ENCODE results near the gene RPF1.
A peak's percentile ranks its signal among the peaks of the same experiment; 100 is the strongest.
"Not testable (repeated sequence)": the region's sequence is repeated elsewhere in the genome, so short reads cannot be mapped to it uniquely, and the experiment has no call there.

Gene RPF1, protein sequence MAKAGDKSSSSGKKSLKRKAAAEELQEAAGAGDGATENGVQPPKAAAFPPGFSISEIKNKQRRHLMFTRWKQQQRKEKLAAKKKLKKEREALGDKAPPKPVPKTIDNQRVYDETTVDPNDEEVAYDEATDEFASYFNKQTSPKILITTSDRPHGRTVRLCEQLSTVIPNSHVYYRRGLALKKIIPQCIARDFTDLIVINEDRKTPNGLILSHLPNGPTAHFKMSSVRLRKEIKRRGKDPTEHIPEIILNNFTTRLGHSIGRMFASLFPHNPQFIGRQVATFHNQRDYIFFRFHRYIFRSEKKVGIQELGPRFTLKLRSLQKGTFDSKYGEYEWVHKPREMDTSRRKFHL

DNA sequence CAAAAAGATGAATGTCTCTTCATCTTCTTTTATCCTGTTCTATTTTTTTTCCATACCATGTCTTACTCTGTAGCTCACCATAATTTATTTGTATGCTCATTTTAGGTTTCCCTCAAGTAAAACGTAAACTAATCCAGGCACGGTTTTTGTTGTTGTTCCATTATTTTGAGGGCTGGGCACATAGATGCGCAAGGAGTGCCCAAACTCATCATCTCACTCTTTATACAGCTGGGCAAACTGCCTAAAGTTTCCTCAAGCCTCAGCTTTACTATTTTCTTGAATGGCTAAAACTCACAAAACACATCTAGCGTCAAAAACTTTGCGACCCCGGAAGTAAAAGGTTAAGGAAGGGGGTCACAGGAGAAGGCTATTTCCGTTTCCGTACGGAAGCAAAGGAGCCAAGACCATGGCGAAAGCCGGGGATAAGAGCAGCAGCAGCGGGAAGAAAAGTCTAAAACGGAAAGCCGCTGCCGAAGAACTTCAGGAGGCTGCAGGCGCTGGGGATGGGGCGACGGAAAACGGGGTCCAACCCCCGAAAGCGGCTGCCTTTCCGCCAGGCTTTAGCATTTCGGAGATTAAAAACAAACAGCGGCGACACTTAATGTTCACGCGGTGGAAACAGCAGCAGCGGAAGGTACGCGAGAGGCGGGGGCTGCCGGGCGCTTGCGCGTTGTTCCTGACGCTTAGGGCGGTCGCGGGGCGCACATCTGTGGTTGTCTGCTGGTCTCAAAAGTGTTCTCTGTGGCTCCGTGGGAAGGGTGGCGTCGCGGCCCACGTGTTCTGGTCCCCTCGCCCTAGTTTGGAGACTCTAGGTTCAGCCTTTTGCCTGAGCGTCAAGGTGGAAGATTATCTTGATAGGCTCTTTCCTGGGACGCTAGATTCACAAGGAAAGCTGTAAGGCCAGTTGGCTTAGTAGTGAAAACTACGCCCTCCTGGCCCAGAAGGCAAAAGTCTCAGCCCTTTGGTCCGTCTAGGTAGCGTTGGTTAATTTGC, at the start of gene RPF1:
Gene RPF1, plus strand, starts transcription at position 391 of the 993 bp plus-strand sequence. Its CDS starts 16 bp downstream, at position 407.
- DNase-seq (ENCODE audit: low read depth) = peak; percentile 66

DNA sequence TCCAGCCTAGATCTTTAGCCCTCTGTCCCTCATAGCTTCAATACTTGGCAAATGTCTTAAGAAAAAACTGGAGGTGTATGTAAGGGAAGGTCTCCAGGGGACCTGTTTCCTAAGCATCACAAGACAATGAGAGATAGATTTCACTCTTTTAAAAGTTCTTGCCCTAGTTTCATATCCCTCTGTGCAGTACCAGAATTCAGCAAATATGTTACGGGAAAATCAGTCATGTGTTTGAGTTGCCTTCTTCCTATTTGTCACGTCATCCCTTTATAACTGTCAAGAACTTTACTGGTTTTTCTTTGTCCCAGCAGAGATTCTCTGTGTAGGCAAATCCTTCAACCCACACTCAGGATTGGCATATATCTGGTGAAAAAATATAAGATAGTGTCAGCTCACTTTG, 48.5 kb upstream of the RPF1 start:
- DNase-seq (ENCODE audit: low read depth) = no peak

DNA sequence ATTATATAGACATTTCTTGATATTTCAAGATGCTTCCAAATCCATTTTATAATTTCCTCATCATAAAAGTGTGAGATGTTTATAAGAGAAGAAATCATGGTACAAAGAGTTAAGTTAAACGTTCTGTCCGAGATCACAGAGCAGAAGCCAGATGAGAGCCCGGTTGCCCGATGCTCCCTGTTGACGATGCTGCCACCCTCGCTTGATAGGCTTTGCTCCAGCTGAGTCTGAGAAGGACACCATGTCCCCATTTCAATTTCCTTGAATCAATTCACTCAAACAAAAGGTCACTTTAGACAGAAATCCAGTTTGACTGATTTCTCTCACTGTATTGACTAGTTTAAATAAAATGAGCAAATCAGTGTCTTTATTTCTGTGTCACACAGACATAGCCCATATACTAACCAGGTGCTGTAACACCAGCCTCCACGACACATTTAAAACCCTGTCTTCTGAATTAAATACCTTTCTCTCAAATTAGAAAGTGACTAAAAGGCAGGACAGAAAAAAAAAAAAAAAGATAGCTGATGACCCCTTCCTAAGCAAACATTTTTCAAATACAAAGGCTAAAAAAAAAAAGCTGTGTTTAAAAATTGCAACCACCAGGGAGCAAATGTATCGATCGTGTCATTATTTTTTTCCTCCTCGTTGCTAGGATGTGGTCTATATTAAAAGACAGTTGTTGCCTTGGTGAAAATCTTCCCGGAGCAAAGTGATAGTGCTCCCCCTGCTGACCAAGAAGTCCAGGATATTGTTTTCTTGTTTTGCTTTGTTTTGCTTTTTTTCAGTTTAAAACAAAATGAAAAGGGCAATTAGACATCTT, 45.6 kb upstream of the RPF1 start:
- DNase-seq (ENCODE audit: low read depth) = peak; percentile 23

DNA sequence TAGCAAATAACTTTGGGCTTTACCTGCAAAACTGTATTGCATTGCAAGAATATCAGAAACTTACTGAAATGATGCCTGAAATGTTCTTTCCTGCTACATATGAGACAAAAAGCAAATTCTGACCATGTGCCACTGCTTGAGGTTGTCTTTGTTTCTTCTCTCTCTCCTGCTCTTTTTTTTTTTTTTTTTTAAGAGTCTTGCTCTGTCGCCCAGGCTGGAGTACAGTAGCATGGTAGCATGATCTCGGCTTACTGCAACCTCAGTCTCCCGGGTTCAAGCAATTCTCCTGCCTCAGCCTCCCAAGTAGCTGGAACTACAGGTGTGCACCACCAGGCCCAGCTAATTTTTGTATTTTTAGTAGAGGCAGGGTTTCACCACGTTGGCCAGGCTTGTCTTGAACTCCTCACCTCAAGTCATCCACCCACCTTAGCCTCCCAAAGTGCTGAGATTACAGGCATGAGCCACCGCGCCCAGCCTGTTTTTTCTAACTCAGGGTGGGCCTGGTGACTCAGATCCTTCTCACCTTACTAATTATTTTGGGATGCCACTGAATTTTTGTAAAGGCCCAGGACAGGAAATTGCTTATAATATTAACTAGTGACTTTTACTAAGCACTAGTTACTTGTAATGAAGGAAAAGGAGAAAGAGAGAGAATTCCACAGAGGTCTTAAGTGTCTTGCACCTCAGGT, 44.8 kb upstream of the RPF1 start:
- DNase-seq (ENCODE audit: low read depth) = no peak

DNA sequence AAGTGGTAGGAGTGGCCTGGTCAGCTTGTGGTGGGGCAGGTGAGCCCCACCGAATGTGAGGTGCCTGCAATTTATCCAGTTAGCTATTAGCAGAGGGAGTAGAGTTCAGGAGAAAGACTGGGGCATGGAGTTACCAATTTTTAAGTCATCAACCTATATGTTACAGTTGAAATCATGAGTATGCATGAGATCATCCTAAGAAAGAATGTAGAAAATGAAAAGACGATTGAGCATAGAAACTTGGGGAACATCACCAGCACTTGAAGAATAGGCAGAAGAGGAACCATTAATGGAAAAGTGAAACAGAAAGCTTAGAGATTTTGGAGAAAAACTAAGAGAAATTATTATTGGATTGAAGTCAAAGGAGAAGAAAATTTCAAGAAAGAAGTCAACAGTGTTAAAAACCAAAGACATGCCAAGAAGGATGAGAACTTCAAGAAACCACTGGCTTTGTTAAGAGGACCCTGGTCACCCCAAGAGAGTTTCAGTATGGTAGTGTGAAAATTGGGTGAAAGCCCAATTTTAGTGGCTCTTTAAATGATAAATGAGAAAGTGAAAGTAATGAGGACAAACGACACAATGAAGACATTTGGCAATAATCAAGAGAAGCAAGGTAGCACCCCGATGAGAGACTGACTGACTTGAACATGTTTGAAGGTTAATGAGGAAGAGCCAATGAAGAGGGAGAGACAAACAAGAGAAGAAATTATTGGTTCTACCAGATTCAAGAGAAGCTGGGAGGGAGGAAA, 44.1 kb upstream of the RPF1 start:
- DNase-seq (ENCODE audit: low read depth) = no peak

DNA sequence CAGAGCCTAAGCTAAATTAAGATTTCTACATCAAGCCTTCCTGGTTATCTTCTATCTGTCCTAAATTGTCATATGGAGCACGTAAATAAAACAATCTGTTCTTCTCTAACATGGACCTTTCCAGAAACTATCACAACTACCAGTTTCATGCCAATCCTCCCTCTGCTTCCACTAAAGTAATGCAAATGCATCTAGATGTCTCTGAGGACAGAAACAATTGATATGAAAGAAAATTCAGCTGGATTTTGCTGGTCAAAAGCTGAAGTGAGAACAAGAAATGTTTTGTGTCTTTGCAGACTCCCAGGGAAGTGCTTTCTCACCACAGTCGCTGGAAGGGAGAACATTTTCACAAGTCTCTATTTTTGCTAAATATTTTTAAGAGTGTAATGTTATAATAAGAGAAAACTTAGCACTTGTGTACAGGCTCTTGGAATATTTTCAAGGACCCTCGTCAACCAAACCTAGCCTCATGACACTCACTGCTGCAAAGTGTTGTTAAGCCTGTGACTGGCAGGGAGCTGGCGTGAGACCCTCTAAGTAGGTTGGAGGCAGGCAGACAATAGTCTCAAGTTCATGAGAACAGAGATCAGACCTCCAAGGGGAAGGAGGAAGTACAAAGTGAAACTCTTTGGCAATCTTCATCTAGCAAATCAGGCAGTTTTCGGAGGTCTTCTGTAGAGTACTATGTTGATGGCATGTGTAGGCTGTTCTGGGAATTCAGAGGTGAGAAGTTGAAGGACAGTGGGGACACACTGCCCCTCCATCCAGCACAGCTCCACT, 42.0 kb upstream of the RPF1 start:
- DNase-seq (ENCODE audit: low read depth) = no peak

DNA sequence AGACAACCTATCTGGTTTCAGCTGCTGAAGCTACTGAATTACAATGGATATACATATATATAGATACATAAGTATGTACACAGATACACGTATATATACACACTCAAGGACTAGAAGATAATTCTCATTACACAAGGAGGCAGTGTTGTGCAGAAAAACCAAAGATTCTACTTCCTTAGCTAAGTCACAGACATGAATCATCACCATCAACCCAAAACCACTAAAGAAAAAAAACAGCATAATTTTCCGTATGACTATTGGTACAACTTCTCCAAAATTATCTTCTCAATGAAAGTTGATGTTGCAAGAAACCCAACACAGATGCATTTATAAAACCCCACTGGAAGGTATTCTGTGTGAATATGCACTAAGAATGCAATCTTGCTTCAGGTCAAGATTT, 36.8 kb upstream of the RPF1 start:
- DNase-seq (ENCODE audit: low read depth) = no peak

DNA sequence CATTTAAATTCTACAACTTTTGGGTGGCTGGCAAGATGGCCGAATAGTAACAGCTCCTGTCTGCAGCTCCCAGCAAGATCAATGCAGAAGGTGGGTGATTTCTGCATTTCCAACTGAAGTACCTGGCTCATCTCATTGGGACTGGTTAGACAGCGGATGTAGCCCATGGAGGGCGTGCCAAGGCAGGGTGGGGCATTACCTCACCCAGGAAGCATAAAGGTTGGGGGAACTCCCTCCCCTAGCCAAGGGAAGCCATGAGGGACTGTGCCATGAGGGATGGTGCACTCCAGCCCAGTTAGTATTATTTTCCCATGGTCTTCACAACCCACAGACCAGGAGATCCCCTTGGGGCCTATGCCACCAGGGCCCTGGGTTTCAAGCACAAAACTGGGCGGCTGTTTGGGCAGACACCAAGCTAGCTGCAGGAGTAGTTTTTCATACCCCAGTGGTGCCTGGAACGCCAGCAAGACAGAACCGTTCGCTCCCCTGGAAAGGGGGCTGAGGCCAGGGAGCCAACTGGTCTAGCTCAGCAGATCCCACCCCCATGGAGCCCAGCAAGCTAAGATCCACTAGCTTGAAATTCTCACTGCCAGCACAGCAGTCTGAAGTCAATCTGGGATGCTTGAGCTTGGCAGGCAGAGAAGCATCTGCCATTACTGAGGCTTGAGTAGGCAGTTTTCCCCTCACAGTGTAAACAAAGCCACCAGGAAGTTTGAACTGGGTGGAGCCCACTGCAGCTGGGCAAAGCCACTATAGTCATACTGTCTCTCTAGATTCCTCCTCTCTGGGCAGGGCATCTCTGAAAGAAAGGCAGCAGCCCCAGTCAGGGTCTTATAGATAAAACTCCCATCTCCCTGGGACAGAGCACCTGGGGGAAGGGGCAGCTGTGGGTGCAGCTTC, 36.1 kb upstream of the RPF1 start:
- DNase-seq (ENCODE audit: low read depth) = not testable (repeated sequence)

DNA sequence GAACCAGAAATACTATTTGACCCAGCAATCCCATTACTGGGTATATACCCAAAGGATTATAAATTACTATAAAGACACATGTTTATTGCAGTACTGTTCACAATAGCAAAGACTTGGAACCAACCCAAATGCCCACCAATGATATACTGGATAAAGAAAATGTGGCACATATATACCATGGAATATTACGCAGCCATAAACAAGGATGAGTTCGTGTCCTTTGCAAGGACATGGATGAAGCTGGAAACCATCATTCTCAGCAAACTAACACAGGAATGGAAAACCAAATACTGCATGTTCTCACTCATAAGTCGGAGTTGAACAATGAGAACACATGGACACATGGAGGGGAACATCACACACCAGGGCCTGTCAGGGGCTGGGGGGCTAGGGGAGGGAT, 30.4 kb upstream of the RPF1 start:
- not testable (repeated sequence) for DNase-seq (ENCODE audit: low read depth)

DNA sequence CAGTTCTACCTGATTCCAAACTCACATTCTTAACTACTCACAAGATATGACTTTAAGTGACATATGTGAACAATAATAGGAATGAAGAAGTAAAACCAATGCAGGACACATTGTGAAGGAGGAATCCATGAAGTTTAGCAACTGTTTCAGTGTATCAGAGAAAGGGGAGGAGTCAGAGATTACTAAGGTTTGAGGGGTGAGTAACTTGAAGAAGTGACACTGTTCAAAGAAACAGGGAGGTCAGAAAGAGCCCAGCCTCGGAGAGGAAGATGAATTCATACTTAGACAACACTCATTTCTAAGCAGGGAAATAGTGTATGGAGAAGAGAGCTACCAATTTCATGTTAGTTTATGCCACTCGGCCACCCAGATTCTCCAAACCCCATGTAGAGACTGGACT, 28.2 kb upstream of the RPF1 start:
- no peak for DNase-seq (ENCODE audit: low read depth)

DNA sequence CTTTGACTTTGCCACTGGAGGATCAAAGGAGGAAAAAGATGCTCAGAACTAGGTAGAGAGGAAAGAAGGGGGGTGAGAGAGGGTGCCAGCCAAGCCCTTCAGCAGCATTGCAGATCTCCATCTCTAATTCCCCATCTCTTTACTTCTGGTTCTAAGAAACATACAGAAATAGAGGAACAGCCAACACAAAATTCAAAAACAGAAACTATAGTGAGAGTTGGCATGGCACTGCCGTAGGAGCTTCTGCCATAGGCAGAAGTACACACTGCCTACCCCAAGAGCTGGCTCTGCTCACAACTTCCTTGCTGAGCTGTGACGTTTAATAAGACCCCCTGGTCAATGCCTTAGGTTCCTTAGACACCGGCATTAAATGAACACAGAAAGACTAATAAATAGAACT, 26.6 kb upstream of the RPF1 start:
- no peak for DNase-seq (ENCODE audit: low read depth)

DNA sequence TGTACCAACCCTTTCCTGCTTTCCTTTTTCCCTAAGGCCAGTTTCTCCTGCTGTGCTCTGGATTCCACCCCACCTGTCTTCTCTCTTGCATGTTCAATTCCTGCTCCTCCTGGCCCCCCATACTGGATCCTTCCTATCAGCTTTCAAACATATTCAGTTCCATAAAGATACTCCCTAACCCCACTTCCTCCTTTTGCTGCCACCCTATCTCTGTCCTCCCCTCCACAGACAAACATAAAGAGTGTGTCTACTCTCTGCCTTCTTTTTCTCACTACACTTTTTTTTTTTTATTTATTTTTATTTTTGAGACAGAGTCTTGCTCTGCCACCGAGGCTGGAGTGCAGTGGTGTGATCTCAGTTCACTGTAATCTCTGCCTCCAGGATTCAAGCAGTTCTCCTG, 16.9 kb upstream of the RPF1 start:
- no peak for DNase-seq (ENCODE audit: low read depth)

DNA sequence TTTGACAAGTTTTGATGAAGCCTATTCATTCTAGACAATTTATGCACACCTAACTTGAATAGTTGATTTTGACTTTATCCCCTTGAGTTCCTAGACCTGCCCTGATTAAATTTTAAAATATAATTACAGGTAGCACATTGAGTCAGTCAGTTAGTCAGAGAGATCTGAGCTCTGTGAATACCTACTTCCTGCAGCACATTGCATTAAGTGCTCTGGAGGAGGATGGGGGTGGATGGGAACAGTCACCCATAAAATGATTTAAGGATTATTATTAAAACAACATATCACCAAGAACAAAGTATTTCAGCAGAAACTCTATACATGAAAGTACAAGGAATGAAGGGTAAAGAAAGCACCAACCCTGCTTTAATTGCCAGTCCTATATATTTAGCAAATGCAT, 11.8 kb upstream of the RPF1 start:
- DNase-seq (ENCODE audit: low read depth) = no peak

DNA sequence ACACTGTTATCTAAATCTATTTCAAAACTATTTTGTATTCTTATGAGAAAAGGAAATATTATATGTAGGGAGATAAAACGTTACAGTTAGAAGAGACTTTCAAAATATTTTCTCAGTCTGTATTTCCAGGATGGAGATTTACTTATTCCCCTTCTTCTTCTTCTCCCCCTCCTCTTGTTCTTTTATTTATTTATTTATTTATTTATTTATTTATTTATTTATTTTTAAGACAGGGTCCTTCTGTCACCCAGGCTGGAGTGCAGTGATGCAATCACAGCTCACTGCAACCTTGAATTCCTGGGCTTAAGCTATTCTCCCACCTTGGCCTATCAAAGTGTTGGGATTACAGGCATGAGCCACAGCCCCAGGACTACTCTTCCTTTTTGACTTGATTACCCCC, 2.8 kb upstream of the RPF1 start:
- DNase-seq (ENCODE audit: low read depth) = no peak

DNA sequence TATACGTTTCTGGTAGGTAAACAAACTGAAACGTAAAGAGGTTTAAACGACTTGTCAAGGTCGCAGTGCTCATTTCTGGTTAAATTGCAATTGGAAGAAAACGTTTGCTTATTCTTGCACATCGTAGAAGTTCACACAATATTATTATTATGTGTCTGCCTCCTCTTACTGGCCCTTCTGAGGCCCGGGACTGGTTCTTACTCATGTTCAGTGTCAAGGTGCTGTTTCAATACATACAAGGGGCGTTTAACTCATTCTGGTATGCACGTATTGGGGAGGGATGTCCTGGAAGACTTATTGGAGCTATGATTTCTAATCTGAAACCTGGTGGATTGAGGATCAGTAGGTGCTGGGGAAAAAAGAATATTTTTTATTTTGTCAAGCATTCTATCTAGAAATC, 932 bp downstream of the RPF1 start:
- no peak for DNase-seq (ENCODE audit: low read depth)

DNA sequence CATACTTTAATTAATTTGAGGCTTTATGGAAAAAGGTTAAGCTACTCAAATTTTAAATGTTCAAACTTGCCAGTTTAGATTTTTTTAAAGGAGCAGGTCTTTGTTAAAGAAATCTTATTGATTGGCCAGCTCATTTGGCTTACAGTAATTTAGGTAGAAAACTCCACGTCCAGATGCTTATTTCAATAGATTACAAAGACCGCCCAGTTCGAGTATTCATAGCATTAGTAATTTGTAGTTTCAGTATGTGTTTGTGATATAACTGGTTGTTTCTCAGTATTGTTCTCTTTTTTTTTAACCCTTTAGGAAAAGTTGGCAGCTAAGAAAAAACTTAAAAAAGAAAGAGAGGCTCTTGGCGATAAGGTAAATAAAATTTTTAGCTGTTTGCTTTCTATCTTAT, 1.6 kb downstream of the RPF1 start:
- no peak for DNase-seq (ENCODE audit: low read depth)

DNA sequence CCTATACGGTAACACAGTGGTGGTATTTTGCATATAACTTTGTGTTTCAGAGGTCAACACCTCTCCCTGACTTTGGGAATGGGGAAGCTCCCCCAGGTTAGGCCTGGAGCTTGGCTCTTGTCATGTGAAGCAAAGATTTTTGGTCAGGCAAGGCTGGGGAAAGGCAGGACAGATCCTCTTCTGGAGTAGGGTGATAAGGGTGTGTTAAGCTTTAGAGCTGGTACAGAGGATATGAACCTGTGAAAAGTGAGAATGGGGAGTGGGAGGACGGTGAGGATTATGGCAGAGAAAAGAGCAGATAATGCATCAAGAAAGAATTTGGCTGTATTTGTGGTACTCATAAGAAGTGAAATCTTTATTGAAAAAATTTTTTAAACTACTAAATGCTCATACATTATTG, 2.3 kb downstream of the RPF1 start:
- no peak for DNase-seq (ENCODE audit: low read depth)

DNA sequence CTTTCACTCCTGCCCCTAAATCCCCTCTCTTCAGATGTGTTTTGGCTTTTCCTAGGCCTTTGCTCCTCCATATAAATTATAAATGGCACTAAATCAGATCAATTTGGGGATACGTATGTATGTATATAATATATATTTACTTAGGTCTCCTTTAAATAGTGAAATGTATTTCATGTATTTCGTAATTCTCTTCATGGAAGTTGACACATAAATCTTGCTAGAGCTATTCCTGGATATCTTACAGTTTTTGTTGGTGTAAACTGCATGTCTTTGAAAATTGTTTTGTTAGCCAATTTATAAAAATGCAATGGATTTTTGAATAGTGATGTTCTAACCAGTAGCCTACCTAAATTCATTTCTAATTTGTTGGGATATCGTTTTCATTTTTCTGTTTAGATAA, 9.0 kb downstream of the RPF1 start:
- DNase-seq (ENCODE audit: low read depth) = no peak

DNA sequence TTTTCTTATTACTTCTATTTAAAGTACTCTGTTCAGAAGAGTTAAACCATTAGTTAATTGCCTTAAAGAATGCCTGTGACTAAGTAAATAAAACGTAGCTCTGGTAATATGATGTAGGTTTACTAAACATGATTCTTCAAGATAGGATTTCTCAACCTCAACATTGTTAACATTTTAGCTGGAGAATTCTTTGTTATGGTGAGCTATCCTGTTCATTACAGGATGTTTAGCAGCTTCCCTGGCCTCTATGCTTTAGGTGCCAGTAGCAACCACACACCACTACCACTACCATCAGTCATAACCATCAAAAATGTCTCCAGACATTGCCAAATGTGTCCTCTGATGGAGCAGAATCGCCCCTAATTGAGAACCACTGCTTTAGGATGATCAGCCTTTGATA, 10.7 kb downstream of the RPF1 start:
- no peak for DNase-seq (ENCODE audit: low read depth)
